Ascending aorta (tissue), 2 donors: ENCODE data around the gene JHY. TPM values are rescaled to one million over a fixed set of nuclear protein-coding genes. Genes with fewer than 3 reads are reported as not detected.

Source experiments
- DNase-seq, 2 donors: peaks; one replicate each; pipeline ENCODE4 v3.0.0-alpha.2; 2019; ENCODE audit warnings: low spot score in 2 of 2
- H3K27ac ChIP-seq, 2 donors: fragments of 200-600 bp; sonication (generic); one replicate each; pipeline ENCODE4 v1.5.1; 2016 to 2017; ENCODE audit warnings: mild to moderate bottlenecking in 1 of 2
- H3K27me3 ChIP-seq: fragments of 200-600 bp; sonication (generic); one replicate; pipeline ENCODE4 v1.5.1; 2017
- H3K36me3 ChIP-seq, 2 donors: fragments of 200-600 bp; sonication (generic); one replicate each; pipeline ENCODE4 v1.5.1; 2016
- H3K4me1 ChIP-seq, 2 donors: fragments of 200-600 bp; sonication (generic); one replicate each; pipeline ENCODE4 v1.5.1; 2016 to 2017; ENCODE audit warnings: mild to moderate bottlenecking in 1 of 2
- H3K4me3 ChIP-seq, 2 donors: fragments of 200-600 bp; sonication (generic); one replicate each; pipeline ENCODE4 v1.5.1; 2016 to 2017; ENCODE audit warnings: mild to moderate bottlenecking in 1 of 2
- H3K9me3 ChIP-seq, 2 donors: fragments of 200-600 bp; sonication (generic); one replicate each; pipeline ENCODE4 v1.5.1; 2016
- CTCF ChIP-seq, 3 experiments: fragments of 200-600 bp in 2 of 3; fragments of 450-650 bp in 1 of 3; sonication (generic) in 2 of 3; IDR thresholded peaks; one replicate each; pipeline ENCODE4 v1.5.1; 2016 to 2019; ENCODE audit warnings: antibody characterized with exemption in 3 of 3, mild to moderate bottlenecking in 1 of 3, moderate library complexity in 1 of 3
- intact Hi-C: fragments of 100-400 bp; cut with DNase I; formaldehyde crosslinking; loops from one replicate; pipeline ENCODE4 v1.15.1; 2023
- total RNA-seq: library from RNA; depleted of rRNA; stranded (reverse); fragments of >200 nt; gene quantifications from one replicate; pipeline ENCODE4 v1.1.0, GENCODE V29; 2016

Gene JHY
- total RNA-seq, 1 donor from 2014 or later = 1.3 TPM

- H3K9me3 ChIP-seq = no peaks in the 10 kb centered on the region
- no peak for TF ChIP-seq CTCF (IDR thresholded peaks at IDR 0.05)
- intact Hi-C loops = no loop called here
- no peak overlapping the region for H3K4me3 ChIP-seq
- H3K36me3 ChIP-seq = no peaks in the 10 kb centered on the region
- H3K27me3 ChIP-seq = no peaks in the 10 kb centered on the region
- DNase-seq = no peak
- no peaks in the 10 kb centered on the region for H3K4me1 ChIP-seq
- no peak overlapping the region for H3K27ac ChIP-seq
Observed at GRCh38 chr11:122847466-122847865, 35.1 kb upstream of the JHY start.

GRCh38 chr11:122848186-122848585, 34.4 kb upstream of the JHY start:
- DNase-seq = no peak
- intact Hi-C loops = no loop called here
- no peaks in the 10 kb centered on the region for H3K9me3 ChIP-seq
- H3K4me3 ChIP-seq = no peak overlapping the region
- H3K27ac ChIP-seq = no peak overlapping the region
- no peaks in the 10 kb centered on the region for H3K4me1 ChIP-seq
- no peaks in the 10 kb centered on the region for H3K36me3 ChIP-seq
- no peak for TF ChIP-seq CTCF (IDR thresholded peaks at IDR 0.05)
- H3K27me3 ChIP-seq = no peaks in the 10 kb centered on the region

GRCh38 chr11:122850076-122850631, 32.4 kb upstream of the JHY start:
- intact Hi-C loops = no loop called here
- Histone ChIP-seq H3K9me3 (no peaks in the 10 kb centered on the region), H3K4me3 (no peak overlapping the region)

GRCh38 chr11:122851366-122851966, 31.1 kb upstream of the JHY start:
- Histone ChIP-seq H3K27me3 (no peaks in the 10 kb centered on the region), H3K9me3 (no peaks in the 10 kb centered on the region), H3K36me3 (no peaks in the 10 kb centered on the region), H3K27ac (no peak overlapping the region), H3K4me1 (no peaks in the 10 kb centered on the region), H3K4me3 (no peak overlapping the region)
- intact Hi-C loops = no loop called here
- DNase-seq = no peak
- no peak for TF ChIP-seq CTCF (IDR thresholded peaks at IDR 0.05)

More at GRCh38 chr11:122850076-122850631, 32.4 kb upstream of the JHY start:
- H3K4me1 ChIP-seq = no peaks in the 10 kb centered on the region
- TF ChIP-seq CTCF (IDR thresholded peaks at IDR 0.05) = no peak
- no peak overlapping the region for H3K27ac ChIP-seq
- DNase-seq = no peak
- no peaks in the 10 kb centered on the region for H3K36me3 ChIP-seq
- H3K27me3 ChIP-seq = no peaks in the 10 kb centered on the region

- Histone ChIP-seq H3K27ac (no peak overlapping the region), H3K27me3 (no peaks in the 10 kb centered on the region), H3K36me3 (no peaks in the 10 kb centered on the region), H3K9me3 (no peaks in the 10 kb centered on the region), H3K4me3 (no peak overlapping the region), H3K4me1 (no peaks in the 10 kb centered on the region)
- TF ChIP-seq CTCF (IDR thresholded peaks at IDR 0.05) = no peak
- no peak for DNase-seq
- intact Hi-C loops = no loop called here
Observed at GRCh38 chr11:122852074-122852795, 30.3 kb upstream of the JHY start.
